Right atrium auricular region (tissue), 2 donors: Measurements from ENCODE around the gene SAP25. TPM values are rescaled to one million over a fixed set of nuclear protein-coding genes. Genes with fewer than 3 reads are reported as not detected.

Source experiments
- DNase-seq: peaks from one replicate; pipeline ENCODE4 v3.0.0-alpha.2; 2019; ENCODE audit warnings: low spot score
- H3K27ac ChIP-seq, 2 donors: fragments of 200-600 bp; sonication (generic); 1 replicate in 1 of 2; 2 replicates in 1 of 2; pipeline ENCODE4 v1.5.1; 2016 to 2019
- H3K27me3 ChIP-seq, 2 donors: fragments of 200-600 bp; sonication (generic); one replicate each; pipeline versions ENCODE4 v1.5.1 to v1.6.0; 2017 to 2019
- H3K36me3 ChIP-seq: fragments of 200-600 bp; sonication (generic); one replicate; pipeline ENCODE4 v1.5.1; 2016
- H3K4me1 ChIP-seq, 2 donors: fragments of 200-600 bp; sonication (generic); one replicate each; pipeline versions ENCODE4 v1.5.1 to v1.6.0; 2017 to 2019
- H3K4me3 ChIP-seq, 2 donors: fragments of 200-600 bp; sonication (generic); 1 replicate in 1 of 2; 2 replicates in 1 of 2; pipeline ENCODE4 v1.5.1; 2017 to 2019; ENCODE audit warnings: mild to moderate bottlenecking in 1 of 2, moderate library complexity in 1 of 2
- H3K9me3 ChIP-seq, 2 donors: fragments of 200-600 bp; sonication (generic); one replicate each; pipeline ENCODE4 v1.5.1; 2019
- total RNA-seq, 2 donors: library from RNA; depleted of rRNA; stranded (reverse); fragments of >200 nt; gene quantifications; one replicate each; pipeline ENCODE4 v1.1.0, GENCODE V29; 2016
- TF ChIP-seq, protein P1 (sequence below), 2 donors: fragments of 200-600 bp; sonication (generic); IDR thresholded peaks; one replicate each; pipeline ENCODE4 v1.5.1; 2019; ENCODE audit warnings: antibody characterized with exemption in 2 of 2

SAP25 gene
- total RNA-seq, 2 donors from 2014 or later = not detected

DNA sequence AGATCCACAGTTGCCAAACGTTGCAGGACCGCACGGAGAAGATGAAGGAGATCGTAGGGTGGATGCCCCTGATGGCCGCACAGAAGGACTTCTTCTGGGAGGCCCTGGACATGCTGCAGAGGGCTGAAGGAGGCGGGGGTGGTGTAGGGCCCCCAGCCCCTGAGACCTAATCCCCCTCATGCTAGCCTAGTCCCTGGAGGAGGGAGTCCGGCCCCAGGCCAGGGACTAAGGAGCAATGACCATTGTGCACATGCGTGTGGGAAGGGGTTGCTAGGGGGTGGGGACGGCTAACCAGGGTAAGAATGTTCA, 27.0 kb upstream of the SAP25 start:
- TF ChIP-seq, protein P1, sequence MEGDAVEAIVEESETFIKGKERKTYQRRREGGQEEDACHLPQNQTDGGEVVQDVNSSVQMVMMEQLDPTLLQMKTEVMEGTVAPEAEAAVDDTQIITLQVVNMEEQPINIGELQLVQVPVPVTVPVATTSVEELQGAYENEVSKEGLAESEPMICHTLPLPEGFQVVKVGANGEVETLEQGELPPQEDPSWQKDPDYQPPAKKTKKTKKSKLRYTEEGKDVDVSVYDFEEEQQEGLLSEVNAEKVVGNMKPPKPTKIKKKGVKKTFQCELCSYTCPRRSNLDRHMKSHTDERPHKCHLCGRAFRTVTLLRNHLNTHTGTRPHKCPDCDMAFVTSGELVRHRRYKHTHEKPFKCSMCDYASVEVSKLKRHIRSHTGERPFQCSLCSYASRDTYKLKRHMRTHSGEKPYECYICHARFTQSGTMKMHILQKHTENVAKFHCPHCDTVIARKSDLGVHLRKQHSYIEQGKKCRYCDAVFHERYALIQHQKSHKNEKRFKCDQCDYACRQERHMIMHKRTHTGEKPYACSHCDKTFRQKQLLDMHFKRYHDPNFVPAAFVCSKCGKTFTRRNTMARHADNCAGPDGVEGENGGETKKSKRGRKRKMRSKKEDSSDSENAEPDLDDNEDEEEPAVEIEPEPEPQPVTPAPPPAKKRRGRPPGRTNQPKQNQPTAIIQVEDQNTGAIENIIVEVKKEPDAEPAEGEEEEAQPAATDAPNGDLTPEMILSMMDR (IDR thresholded peaks at IDR 0.05) = no peak
- Histone ChIP-seq H3K9me3 (no peaks in the 10 kb centered on the region), H3K27me3 (no peaks in the 10 kb centered on the region), H3K4me1 (peaks cover 0 to 34% of the 10 kb centered on the region in 2 donors), H3K36me3 (no peaks in the 10 kb centered on the region), H3K4me3 (no peak overlapping the region), H3K27ac (no peak overlapping the region)
- DNase-seq = no peak

DNA sequence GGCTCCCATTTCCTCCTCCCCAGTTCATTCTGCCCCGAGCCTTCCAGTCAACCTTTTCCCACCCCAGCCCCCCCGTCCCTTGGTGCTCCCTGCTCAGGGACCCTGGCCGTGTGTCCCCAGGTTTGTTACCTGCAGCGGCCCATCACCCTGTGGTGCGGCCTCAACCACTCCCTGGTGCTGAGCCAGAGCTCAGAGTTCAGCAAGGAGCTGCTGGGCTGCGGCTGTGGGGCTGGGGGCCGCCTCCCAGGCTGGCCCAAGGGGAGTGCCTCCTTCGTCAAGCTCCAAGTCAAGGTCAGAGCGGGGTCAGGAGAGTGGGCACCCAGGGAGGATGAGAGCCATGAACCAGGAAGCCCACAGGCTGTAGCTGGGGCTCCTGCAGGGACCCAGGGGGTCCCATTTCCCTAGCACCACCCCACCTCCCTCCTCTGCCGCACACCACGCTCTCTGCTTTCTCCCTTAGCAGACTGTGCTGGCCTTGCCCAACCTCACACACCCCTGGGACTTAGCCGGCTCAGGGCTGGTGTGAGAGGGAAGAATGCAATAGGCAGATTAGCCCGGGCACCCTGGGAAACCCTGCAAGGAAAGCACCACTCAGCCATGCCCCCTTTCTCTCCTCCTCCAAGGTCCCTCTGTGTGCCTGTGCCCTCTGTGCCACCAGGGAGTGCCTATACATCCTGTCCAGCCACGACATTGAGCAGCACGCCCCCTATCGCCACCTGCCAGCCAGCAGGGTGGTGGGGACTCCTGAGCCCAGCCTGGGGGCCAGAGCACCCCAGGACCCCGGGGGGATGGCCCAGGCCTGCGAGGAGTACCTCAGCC, 26.4 kb upstream of the SAP25 start:
- TF ChIP-seq, protein P1 (IDR thresholded peaks at IDR 0.05) = no peak
- H3K27me3 ChIP-seq = no peaks in the 10 kb centered on the region
- no peaks in the 10 kb centered on the region for H3K36me3 ChIP-seq
- H3K4me3 ChIP-seq = no peak overlapping the region
- no peak for DNase-seq
- H3K27ac ChIP-seq = no peak overlapping the region
- H3K9me3 ChIP-seq = no peaks in the 10 kb centered on the region
- peaks cover 0 to 30% of the 10 kb centered on the region in 2 donors for H3K4me1 ChIP-seq

DNA sequence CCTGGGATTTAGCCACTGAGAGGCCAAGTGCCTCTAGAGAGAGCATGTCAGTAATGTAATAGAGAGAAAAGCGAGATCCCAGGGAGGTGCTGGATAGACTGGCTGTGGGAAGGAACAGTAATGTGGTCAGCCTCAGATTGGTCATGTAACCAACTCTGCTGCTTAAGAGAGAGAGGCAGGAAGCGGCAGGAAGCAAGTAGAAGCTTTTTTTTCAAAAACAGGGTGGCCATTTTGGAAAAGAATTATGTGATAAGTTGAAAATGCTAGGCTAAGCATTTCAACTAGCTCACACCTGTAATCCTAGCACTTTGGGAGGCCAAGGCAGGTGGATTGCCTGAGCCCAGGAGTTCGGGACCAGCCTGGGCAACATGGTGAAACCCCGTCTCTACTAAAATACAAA, 24.7 kb upstream of the SAP25 start:
- Histone ChIP-seq H3K27me3 (no peaks in the 10 kb centered on the region), H3K36me3 (no peaks in the 10 kb centered on the region), H3K27ac (no peak overlapping the region), H3K9me3 (no peaks in the 10 kb centered on the region), H3K4me1 (peaks cover 0 to 13% of the 10 kb centered on the region in 2 donors), H3K4me3 (no peak overlapping the region)
- TF ChIP-seq, protein P1 (IDR thresholded peaks at IDR 0.05) = no peak
- DNase-seq = no peak

DNA sequence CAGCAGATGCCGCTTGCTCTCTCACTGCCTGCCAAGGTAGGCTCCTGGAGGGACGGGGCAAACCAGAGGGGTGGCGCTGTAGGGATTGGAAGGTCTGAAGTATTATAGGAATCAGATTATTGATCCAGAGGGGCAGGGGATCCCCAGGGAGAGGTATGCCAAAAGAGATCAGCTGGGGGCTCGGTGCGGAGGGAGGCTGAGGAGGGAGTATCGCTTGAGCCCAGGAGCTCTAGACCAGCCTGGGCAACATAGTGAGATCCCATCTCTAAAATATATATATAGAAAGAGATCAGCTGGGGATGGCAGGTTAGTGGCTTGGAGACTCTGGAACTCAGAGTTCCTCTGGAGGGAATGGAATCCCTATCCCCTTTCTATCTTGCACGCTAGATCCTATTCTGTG, 21.5 kb upstream of the SAP25 start:
- H3K4me1 ChIP-seq = peaks cover 0 to 6% of the 10 kb centered on the region in 2 donors
- no peak for DNase-seq
- TF ChIP-seq, protein P1 (IDR thresholded peaks at IDR 0.05) = no peak
- no peaks in the 10 kb centered on the region for H3K36me3 ChIP-seq
- no peaks in the 10 kb centered on the region for H3K27me3 ChIP-seq
- no peak overlapping the region for H3K27ac ChIP-seq
- H3K4me3 ChIP-seq = no peak overlapping the region
- no peaks in the 10 kb centered on the region for H3K9me3 ChIP-seq

DNA sequence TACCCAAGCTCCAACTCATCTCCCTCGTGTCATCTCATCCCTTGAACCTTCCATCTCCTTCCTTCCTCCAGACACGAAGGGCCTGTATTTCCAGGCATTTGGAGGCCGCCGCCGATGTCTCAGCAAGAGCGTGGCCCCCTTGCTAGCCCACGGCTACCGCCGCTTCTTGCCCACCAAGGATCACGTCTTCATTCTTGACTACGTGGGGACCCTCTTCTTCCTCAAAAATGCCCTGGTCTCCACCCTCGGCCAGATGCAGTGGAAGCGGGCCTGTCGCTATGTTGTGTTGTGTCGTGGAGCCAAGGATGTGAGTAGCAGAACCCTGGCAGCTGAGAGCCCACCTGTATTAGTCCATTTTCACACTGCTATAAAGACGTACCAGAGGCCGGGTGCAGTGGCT, 17.9 kb upstream of the SAP25 start:
- no peaks in the 10 kb centered on the region for H3K9me3 ChIP-seq
- H3K36me3 ChIP-seq = no peaks in the 10 kb centered on the region
- peaks cover 0 to 17% of the 10 kb centered on the region in 2 donors for H3K4me1 ChIP-seq
- H3K27ac ChIP-seq = no peak overlapping the region
- H3K27me3 ChIP-seq = no peaks in the 10 kb centered on the region
- no peak for DNase-seq
- H3K4me3 ChIP-seq = no peak overlapping the region
- TF ChIP-seq, protein P1 (IDR thresholded peaks at IDR 0.05) = no peak
